Measurements from ENCODE around the gene CYP46A1.

CYP46A1 gene

GRCh38 chr14:99703381-99703780, 19.3 kb downstream of the CYP46A1 start:
- ATAC-seq (ENCODE audit: low read depth) (no peak), DNase-seq (ENCODE audit: low spot score) (no peak)

GRCh38 chr14:99704037-99704436, 19.9 kb downstream of the CYP46A1 start:
- H3K27me3 ChIP-seq (ENCODE audit: insufficient read depth, poor library complexity, severe bottlenecking): no peaks in the 10 kb centered on the region
- no peak for ATAC-seq (ENCODE audit: low read depth)

More at GRCh38 chr14:99703381-99703780, 19.3 kb downstream of the CYP46A1 start:
- Histone ChIP-seq H3K27ac (ENCODE audit: poor library complexity, severe bottlenecking) (no peak overlapping the region), H3K9me3 (ENCODE audit: severe bottlenecking) (peaks cover 6% of the 10 kb centered on the region), H3K36me3 (ENCODE audit: low read depth) (no peaks in the 10 kb centered on the region), H3K4me3 (ENCODE audit: severe bottlenecking) (no peak overlapping the region), H3K4me1 (ENCODE audit: insufficient read depth, poor library complexity, severe bottlenecking) (no peaks in the 10 kb centered on the region), H3K27me3 (ENCODE audit: insufficient read depth, poor library complexity, severe bottlenecking) (no peaks in the 10 kb centered on the region)
- TF ChIP-seq CTCF (IDR thresholded peaks at IDR 0.05; ENCODE audit: poor library complexity, severe bottlenecking): no peak

GRCh38 chr14:99706107-99706900, 22.2 kb downstream of the CYP46A1 start:
- Histone ChIP-seq H3K4me3 (ENCODE audit: severe bottlenecking) (no peak overlapping the region), H3K9me3 (ENCODE audit: severe bottlenecking) (peaks cover 6% of the 10 kb centered on the region), H3K27me3 (ENCODE audit: insufficient read depth, poor library complexity, severe bottlenecking) (peaks cover 14% of the 10 kb centered on the region), H3K27ac (ENCODE audit: poor library complexity, severe bottlenecking) (no peak overlapping the region), H3K36me3 (ENCODE audit: low read depth) (no peaks in the 10 kb centered on the region), H3K4me1 (ENCODE audit: insufficient read depth, poor library complexity, severe bottlenecking) (no peaks in the 10 kb centered on the region)
- TF ChIP-seq CTCF (IDR thresholded peaks at IDR 0.05; ENCODE audit: poor library complexity, severe bottlenecking): no peak
- DNase-seq (ENCODE audit: low spot score) (no peak), ATAC-seq (ENCODE audit: low read depth) (no peak)

More at GRCh38 chr14:99704037-99704436, 19.9 kb downstream of the CYP46A1 start:
- no peaks in the 10 kb centered on the region for H3K36me3 ChIP-seq (ENCODE audit: low read depth)
- H3K27ac ChIP-seq (ENCODE audit: poor library complexity, severe bottlenecking): no peak overlapping the region
- DNase-seq (ENCODE audit: low spot score): no peak
- no peak overlapping the region for H3K4me3 ChIP-seq (ENCODE audit: severe bottlenecking)
- no peak for TF ChIP-seq CTCF (IDR thresholded peaks at IDR 0.05; ENCODE audit: poor library complexity, severe bottlenecking)
- H3K4me1 ChIP-seq (ENCODE audit: insufficient read depth, poor library complexity, severe bottlenecking): no peaks in the 10 kb centered on the region
- H3K9me3 ChIP-seq (ENCODE audit: severe bottlenecking): peaks cover 6% of the 10 kb centered on the region

GRCh38 chr14:99707420-99707819, 23.3 kb downstream of the CYP46A1 start:
- no peaks in the 10 kb centered on the region for H3K4me1 ChIP-seq (ENCODE audit: insufficient read depth, poor library complexity, severe bottlenecking)
- no peaks in the 10 kb centered on the region for H3K36me3 ChIP-seq (ENCODE audit: low read depth)
- H3K4me3 ChIP-seq (ENCODE audit: severe bottlenecking): no peak overlapping the region
- ATAC-seq (ENCODE audit: low read depth) (no peak), DNase-seq (ENCODE audit: low spot score) (no peak)
- peaks cover 6% of the 10 kb centered on the region for H3K9me3 ChIP-seq (ENCODE audit: severe bottlenecking)
- no peak overlapping the region for H3K27ac ChIP-seq (ENCODE audit: poor library complexity, severe bottlenecking)
- TF ChIP-seq CTCF (IDR thresholded peaks at IDR 0.05; ENCODE audit: poor library complexity, severe bottlenecking): no peak
- peaks cover 24% of the 10 kb centered on the region for H3K27me3 ChIP-seq (ENCODE audit: insufficient read depth, poor library complexity, severe bottlenecking)

- peaks cover 24% of the 10 kb centered on the region for H3K27me3 ChIP-seq (ENCODE audit: insufficient read depth, poor library complexity, severe bottlenecking)
- ATAC-seq (ENCODE audit: low read depth): no peak
Observed at GRCh38 chr14:99707921-99708320, 23.8 kb downstream of the CYP46A1 start.

More at GRCh38 chr14:99707921-99708320, 23.8 kb downstream of the CYP46A1 start:
- Histone ChIP-seq H3K4me3 (ENCODE audit: severe bottlenecking) (no peak overlapping the region), H3K27ac (ENCODE audit: poor library complexity, severe bottlenecking) (no peak overlapping the region), H3K9me3 (ENCODE audit: severe bottlenecking) (peaks cover 4% of the 10 kb centered on the region), H3K4me1 (ENCODE audit: insufficient read depth, poor library complexity, severe bottlenecking) (no peaks in the 10 kb centered on the region), H3K36me3 (ENCODE audit: low read depth) (no peaks in the 10 kb centered on the region)
- no peak for TF ChIP-seq CTCF (IDR thresholded peaks at IDR 0.05; ENCODE audit: poor library complexity, severe bottlenecking)
- no peak for DNase-seq (ENCODE audit: low spot score)
